LHCN-M2 (cell line): ENCODE results near the gene RNF31. TPM values are rescaled to one million over a fixed set of nuclear protein-coding genes. Genes with fewer than 3 reads are reported as not detected.

Source experiments
- DNase-seq: peaks from one replicate; pipeline ENCODE4 v3.0.0-alpha.2; 2012; ENCODE audit warnings: low read depth
- total RNA-seq: library from RNA; depleted of rRNA; stranded (reverse); fragments of >200 nt; gene quantifications from 2 replicates; pipeline ENCODE4 v1.2.3, GENCODE V29; 2014

Gene RNF31
- total RNA-seq, 1 experiment from 2014 or later, result 44.2 TPM

DNA sequence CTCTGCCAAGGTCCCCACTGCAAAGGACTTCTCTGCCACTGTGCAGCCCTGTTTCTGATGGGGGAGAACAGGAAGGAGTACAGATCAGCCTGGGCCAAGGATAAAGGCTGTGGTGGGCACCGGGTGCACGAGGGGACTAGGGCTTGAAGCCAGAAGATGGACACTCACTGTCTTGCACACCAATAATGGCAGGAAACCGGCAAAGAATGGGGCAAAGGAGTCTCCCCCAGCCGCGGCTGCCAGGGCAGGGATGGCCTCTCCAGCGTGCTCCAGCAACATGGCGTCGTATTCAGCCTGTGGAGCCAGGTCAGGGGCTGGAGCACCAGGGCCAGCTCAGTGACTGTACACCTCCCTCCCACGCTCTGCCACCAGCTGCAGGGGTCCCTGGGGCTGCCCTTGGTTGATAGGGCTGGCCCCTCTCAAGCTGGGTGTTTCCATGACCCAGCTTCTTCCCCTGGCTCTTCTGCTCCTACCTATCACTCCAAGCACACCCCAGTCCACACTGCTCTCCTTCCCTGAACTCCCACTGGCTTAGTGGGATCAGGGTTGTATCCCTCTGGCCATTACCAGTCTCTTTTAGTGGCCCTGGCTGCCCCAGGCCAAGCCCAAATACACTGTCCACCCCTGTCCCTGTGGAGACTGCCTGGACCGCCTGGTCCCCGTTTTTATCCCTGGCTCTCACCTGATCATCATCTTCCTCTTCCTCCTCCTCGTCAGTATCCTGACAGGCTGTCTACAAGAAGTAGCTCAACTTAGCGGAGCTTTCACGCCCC lies 35.0 kb downstream of the RNF31 start:
- no peak for DNase-seq

GRCh38 chr14:24183014-24183481 lies 35.8 kb downstream of the RNF31 start:
- DNase-seq, result no peak

GRCh38 chr14:24184104-24184970 lies 37.0 kb downstream of the RNF31 start:
- no peak for DNase-seq

DNA sequence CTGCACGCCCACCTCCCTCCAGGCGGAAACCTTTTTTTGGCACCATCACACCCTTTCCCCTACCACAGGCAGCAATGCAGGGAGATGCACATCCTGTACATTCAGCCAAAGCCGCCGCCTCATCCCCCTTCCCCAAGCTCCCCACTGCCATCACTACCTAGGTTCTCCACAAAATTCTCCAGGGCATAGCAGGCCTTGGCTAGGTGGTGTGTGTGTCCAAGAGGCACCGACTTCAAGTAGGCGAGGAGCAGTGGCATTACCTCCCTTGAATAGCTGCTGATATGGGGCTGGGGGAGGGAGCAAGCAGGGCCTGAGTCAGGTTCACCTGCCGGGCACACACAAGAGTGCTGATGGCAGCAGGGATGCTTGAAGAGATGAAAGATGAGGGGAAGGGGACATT lies 37.7 kb downstream of the RNF31 start:
- DNase-seq, result no peak

- no peak for DNase-seq
These were observed 38.4 kb downstream of the RNF31 start for GRCh38 chr14:24185741-24186140.

DNA sequence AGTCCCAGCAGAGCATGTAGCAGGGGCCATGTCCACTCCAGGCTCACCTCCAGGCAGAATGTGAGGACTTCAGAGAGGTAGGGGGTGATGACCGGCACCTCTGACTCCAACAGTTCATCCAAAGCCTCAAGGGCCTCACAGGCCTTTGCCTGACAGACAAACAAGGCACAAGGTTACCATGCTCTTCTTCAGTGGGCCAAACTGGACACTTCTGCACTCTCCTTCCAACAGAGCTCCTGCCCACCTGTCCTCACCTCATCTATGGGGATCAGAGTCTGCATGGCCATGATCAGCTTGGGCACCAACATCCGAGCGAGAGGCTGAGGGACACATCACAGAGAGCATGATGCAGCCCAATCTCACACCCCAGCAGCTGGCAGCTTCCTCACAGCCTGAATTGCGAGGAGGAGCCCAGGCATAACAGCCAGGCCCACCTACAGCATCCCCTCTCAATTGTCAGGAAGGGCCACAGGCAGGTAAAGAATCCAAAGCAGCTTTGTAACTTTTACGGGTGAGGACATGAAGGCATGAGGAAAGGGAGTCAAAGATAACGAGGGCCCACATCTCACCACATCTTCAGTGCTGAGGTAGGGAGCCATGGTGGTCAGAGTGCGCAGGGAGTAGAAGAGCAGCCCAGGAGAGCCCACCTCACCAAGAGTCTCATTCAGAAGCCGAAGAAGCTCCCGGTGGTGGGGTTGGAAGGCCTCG lies 39.7 kb downstream of the RNF31 start:
- DNase-seq, result no peak

- DNase-seq, result no peak
These were observed 40.2 kb downstream of the RNF31 start for GRCh38 chr14:24187539-24187915.

DNA sequence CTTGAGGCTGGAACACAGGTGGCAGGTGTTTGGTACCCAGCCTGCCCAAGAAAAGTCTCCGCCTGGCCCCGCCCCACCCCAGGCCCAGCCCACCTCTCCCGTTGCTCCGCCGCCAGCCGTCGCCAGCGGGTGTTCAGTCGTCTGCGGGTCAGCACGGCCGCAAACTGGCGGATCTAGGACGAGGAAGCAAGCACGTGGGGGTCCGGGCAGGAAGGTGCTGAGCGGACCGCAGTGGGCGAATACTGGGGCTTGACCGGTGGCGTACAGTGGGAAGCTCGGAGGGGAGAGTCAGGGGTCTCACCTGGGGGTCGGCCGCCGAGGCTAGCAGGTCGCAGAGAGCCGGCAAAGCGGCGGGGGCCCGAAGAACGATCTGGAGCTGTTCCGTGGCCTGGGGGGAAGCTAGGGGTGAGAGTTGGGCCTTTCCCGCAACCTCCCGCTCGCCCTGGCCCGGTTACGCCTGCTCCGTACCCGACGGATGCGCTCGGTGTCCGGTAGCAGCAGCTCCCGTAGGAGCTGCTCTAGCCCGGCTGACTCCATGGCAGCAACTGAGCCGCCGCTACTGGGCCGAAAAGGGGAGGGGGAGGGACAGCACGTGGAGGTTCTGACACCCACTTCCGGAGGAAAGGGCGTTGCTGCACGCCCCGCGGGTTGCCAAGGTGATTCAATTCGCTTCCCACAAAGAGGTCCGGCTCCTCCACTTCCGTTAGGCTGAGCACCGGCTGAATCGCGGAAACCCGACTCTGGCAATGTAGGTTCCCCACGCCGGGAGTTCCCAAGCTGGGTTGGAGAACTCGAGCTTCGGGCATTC lies 41.2 kb downstream of the RNF31 start, which contains the start of gene IPO4:
Gene IPO4 (minus strand): TSS at position 566 of the 808 bp plus-strand sequence. CDS start 29 bp downstream, at position 537.
- DNase-seq, result peak; percentile 96

DNA sequence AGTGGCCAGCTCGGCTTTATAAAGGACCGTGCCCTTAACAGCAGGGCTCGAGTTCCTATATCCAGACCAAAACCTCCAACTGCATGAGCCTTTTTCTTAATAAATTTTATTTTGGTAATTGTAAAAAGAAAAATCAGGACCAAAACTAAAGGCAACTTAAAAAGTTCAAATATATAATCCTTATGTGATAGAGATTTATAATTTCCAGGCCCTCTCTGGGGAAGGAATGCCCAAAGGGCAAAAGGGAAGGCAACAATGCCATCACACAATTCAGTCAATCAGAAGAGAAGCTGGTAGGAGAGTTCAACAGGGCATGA lies 41.7 kb downstream of the RNF31 start:
- no peak for DNase-seq

GRCh38 chr14:24189460-24189859 lies 42.2 kb downstream of the RNF31 start:
- DNase-seq, result no peak

DNA sequence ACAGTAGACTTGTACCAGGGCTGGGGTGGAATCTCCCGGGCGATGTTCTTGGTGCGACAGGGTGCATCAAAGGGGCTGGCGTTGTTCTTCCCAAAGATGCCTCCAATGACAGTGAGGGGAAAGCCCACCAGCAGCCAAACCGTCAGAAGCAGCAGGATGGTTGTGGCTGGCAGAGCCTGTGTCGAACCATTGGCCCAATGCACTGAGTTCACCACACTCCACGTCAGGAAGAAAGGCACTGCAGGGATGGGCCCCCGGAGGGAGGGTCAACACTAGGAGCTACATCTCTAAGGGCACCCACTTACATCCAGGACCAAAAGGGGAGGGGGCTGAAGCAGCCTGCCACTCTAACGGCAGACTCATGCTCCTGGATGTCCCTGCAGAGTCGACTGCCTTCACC lies 43.1 kb downstream of the RNF31 start:
- DNase-seq, result no peak

GRCh38 chr14:24192933-24193332 lies 45.6 kb downstream of the RNF31 start:
- no peak for DNase-seq

DNA sequence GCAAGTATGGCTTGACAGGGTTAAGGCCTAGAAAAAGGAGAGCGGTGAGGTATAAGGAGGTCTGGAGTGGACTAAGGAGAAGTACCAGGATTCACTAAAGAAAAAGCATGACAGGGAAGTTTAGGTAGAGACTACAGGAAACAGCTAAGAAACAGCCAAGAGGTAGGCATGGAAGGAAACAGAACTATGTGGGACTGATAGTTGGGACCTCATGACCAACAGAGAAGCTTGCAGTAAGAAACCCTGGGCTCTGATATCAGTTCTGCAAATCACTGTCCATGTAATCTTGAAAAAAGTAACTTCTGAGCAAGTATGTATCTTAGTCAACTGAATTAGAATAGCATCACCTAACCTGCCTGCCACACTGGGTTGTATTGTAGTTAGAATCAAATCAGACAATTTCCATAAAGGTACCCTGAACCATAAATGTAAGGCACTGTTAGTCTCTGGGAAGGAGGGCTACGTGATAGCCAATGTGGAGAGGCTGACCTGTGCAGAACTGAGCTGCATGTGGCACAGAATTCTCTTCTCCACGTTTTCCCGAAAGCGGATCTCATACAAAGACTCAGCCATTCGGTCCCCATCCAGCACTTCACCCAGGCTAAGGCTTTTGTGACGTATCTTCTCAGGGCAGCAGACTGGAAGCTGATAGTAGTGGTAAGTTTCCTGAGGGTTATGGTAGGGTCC lies 47.0 kb downstream of the RNF31 start:
- DNase-seq, result no peak

DNA sequence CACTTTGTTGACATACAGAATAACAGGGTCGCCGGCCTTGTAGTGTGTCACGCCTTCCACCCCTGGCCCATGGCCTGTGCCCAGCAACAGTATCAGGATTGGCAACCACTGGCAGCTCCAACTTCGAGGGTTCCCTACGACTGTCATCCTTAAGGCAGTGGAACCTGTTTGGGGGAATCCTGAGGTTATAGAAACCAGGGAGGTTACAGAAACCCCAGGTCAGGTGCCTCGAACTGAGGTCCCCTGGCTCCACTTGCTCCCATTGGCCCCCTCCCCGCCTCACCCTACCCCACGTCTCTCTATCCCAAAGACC lies 47.5 kb downstream of the RNF31 start:
- DNase-seq, result no peak

GRCh38 chr14:24195186-24196070 lies 48.1 kb downstream of the RNF31 start, which contains the start of gene TM9SF1:
Gene TM9SF1, minus strand, starts transcription at chr14:24195441. Its CDS starts 422 bp downstream, at chr14:24195019.
- DNase-seq, result peak; percentile 84

DNA sequence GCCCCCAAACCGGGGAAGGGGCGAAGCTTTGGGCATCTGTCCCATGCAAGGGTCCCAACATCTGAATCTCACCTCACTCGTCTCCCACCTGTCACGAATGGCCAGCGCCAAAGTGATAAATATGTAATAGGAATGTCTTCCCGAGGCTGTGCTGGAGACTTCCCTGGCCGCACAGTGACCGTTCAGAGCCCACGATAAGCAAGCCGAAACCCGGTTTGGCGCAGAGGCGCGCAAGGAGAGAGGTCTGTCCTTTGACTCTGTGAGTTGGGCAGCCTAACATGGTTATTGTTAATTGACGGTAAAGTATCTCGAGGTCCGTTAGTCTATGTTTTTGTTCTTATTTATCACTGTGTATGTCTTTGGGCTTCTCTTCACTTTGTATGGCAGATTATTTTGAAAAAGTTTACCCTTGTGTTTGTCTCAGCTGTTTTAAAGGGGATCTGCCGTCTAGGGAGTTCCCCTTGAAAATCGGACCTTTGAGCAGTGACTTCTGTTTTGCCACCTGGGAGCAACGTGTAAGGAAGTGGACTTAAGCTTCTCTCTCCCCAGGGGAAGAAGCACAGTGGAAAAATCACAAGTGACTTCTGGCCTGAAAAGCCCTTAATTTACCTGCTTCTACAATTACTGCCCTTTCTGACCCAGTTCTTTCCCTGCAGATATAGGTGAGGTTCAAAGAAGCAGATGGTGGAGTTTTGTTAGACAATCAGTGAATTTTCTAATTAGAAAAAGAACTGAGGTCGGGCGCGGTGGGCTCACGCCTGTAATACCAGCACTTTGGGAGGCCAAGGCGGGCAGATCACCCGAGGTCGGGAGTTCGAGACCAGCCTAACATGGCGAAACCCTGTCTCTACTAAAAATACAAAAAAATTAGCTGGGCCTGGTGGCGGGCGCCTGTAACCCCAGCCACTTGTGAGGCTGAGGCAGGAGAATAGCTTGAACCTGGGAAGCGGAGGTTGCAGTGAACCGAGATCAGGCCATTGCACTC lies 49.1 kb downstream of the RNF31 start:
- DNase-seq, result peak; percentile 20

DNA sequence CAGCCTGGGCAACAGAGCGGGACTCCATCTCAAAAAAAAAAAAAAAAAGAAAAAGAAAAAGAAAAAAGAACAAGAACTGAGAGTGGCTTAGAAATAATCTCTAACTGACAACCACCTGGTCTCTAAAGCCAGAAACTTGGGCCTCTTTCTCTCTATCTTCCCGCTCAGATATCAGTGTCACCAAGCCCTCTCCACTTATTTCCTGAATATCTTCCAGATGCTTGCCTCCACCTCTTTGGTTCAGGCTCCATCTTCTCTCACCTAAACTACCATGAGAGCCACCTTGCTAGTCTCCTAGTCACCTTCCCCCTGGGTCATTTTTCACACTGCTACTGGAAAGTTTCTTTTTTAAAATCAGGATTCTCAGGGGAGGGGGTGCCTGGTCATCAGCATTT lies 49.8 kb downstream of the RNF31 start:
- no peak for DNase-seq

GRCh38 chr14:24198814-24199524 lies 51.7 kb downstream of the RNF31 start:
- no peak for DNase-seq
